Smooth muscle cell (in vitro differentiated cells): ENCODE data around the gene PLAGL2. TPM values are rescaled to one million over a fixed set of nuclear protein-coding genes. Genes with fewer than 3 reads are reported as not detected.
"Not testable (repeated sequence)": the region's sequence is repeated elsewhere in the genome, so short reads cannot be mapped to it uniquely, and the experiment has no call there.

Experiments used
- DNase-seq: peaks from one replicate; lab custom pipeline; 2025; ENCODE audit not compliant: unreplicated experiment; lab: John Stamatoyannopoulos, UW
- H2AFZ ChIP-seq: fragments of 200-600 bp; sonication (generic); 2 replicates; pipeline ENCODE4 v1.6.0; 2016; ENCODE audit warnings: antibody characterized with exemption, low read depth, mild to moderate bottlenecking
- H3F3A ChIP-seq: fragments of 200-600 bp; sonication (generic); 2 replicates; pipeline ENCODE4 v1.6.0; 2017; ENCODE audit warnings: antibody characterized with exemption, low read depth
- H3K27ac ChIP-seq: fragments of 200-600 bp; sonication (generic); 2 replicates; pipeline ENCODE4 v1.5.1; 2016; ENCODE audit warnings: low read depth, mild to moderate bottlenecking
- H3K27me3 ChIP-seq: fragments of 200-600 bp; sonication (generic); 2 replicates; pipeline ENCODE4 v1.6.1; 2016; ENCODE audit warnings: low read depth, mild to moderate bottlenecking
- H3K36me3 ChIP-seq: fragments of 200-600 bp; sonication (generic); 2 replicates; pipeline ENCODE4 v1.5.1; 2016; ENCODE audit warnings: low read depth
- H3K4me1 ChIP-seq: fragments of 200-600 bp; sonication (generic); 2 replicates; pipeline ENCODE4 v1.5.1; 2016; ENCODE audit warnings: low read depth
- H3K4me2 ChIP-seq: fragments of 200-600 bp; sonication (generic); 2 replicates; pipeline ENCODE4 v1.6.0; 2016; ENCODE audit warnings: mild to moderate bottlenecking
- H3K4me3 ChIP-seq: fragments of 200-600 bp; sonication (generic); 2 replicates; pipeline ENCODE4 v1.5.1; 2016; ENCODE audit warnings: mild to moderate bottlenecking
- H3K79me2 ChIP-seq: fragments of 200-600 bp; sonication (generic); 2 replicates; pipeline ENCODE4 v1.6.0; 2016; ENCODE audit warnings: low read depth, mild to moderate bottlenecking
- H3K9ac ChIP-seq: fragments of 200-600 bp; sonication (generic); 2 replicates; pipeline ENCODE4 v1.6.0; 2016; ENCODE audit warnings: low read depth
- H3K9me3 ChIP-seq: fragments of 200-600 bp; sonication (generic); replicated peaks from 2 replicates; pipeline ENCODE4 v1.5.1; 2016; ENCODE audit warnings: low read depth
- H4K20me1 ChIP-seq: fragments of 200-600 bp; sonication (generic); 2 replicates; pipeline ENCODE4 v1.6.0; 2016; ENCODE audit warnings: low read depth
- WGBS: methylation state at CpG from one replicate; pipeline ENCODE4 v1.1.7; 2016; ENCODE audit warnings: low lambda C conversion rate; 5-methylcytosine and 5-hydroxymethylcytosine counted together
- polyA plus RNA-seq: library from polyadenylated mRNA; unstranded; fragments of >200 nt; fragmentation: Nextera tagmentation; extraction: Ambion mirVana; gene quantifications from 2 replicates; pipeline ENCODE4 v1.2.1, GENCODE V29; 2016
- total RNA-seq: library from RNA; depleted of rRNA; stranded (reverse); fragments of >200 nt; gene quantifications from 2 replicates; pipeline ENCODE4 v1.2.3, GENCODE V29; 2014
- TF ChIP-seq, protein P1 (sequence below): fragments of 200-600 bp; sonication (generic); IDR thresholded peaks from 2 replicates; pipeline ENCODE4 v1.5.1; 2017; ENCODE audit warnings: borderline replicate concordance, mild to moderate bottlenecking, antibody characterized with exemption; ENCODE audit not compliant: insufficient read depth, poor library complexity, severe bottlenecking

The PLAGL2 gene
- total and polyA plus RNA-seq, 2 experiments from 2014 or later, result 10.4 to 18.7 TPM

DNA sequence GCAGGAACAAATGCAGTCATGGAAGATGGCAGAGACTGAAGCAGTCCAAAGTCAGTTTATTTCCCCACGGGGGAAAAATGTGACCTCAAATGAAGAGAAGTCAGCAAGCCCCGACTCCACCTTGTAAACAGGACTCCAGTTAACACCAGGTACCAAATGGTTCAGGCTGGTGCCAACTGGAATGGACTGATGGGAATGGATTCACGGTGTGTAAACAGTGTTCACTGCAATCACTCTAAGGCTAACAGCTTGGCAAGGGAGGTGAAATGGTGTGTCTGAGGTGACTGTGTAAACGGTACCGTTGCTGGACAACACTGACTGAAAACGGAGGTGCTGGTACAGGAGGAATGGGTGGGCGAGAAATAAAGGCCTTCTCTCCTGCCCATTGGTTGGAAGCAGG is 12.0 kb downstream of the PLAGL2 start:
- Histone ChIP-seq H3K4me1 (peaks cover 3% of the 10 kb centered on the region), H3K27ac (no peak overlapping the region), H3K79me2 (peaks cover 17% of the 10 kb centered on the region), H2AFZ (no peak overlapping the region), H3K9me3 (no peaks in the 10 kb centered on the region), H3K4me2 (no peak overlapping the region), H3K27me3 (no peaks in the 10 kb centered on the region), H4K20me1 (peaks cover 43% of the 10 kb centered on the region), H3F3A (peaks cover 30% of the 10 kb centered on the region), H3K4me3 (no peak overlapping the region), H3K9ac (no peak overlapping the region), H3K36me3 (peaks cover 9% of the 10 kb centered on the region)
- 95% methylated on average over 7 of the region's 7 CpGs for WGBS
- DNase-seq, result no peak
- TF ChIP-seq, protein P1, sequence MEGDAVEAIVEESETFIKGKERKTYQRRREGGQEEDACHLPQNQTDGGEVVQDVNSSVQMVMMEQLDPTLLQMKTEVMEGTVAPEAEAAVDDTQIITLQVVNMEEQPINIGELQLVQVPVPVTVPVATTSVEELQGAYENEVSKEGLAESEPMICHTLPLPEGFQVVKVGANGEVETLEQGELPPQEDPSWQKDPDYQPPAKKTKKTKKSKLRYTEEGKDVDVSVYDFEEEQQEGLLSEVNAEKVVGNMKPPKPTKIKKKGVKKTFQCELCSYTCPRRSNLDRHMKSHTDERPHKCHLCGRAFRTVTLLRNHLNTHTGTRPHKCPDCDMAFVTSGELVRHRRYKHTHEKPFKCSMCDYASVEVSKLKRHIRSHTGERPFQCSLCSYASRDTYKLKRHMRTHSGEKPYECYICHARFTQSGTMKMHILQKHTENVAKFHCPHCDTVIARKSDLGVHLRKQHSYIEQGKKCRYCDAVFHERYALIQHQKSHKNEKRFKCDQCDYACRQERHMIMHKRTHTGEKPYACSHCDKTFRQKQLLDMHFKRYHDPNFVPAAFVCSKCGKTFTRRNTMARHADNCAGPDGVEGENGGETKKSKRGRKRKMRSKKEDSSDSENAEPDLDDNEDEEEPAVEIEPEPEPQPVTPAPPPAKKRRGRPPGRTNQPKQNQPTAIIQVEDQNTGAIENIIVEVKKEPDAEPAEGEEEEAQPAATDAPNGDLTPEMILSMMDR, result no peak

DNA sequence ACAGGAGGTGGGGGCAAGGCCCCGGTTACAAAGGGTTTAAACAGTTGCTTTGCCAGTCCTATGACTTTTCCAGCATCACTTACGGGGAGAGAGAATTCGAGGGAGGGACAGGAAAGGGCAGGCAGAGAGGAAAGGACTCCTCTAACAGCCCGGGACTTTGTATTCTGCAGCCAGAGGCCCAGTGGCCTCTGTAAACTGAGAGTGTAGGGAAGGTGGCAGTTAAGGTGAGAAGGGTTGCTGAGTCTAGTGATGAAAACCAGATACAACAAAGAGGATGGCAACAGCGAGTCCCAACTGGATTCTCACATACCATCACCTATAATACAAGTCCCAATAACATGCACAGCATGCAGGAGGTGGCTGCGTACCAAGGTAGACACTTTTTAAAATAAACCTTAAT is 13.5 kb downstream of the PLAGL2 start:
- H3K4me2 ChIP-seq, result no peak overlapping the region
- H3K36me3 ChIP-seq, result peaks cover 6% of the 10 kb centered on the region
- no peaks in the 10 kb centered on the region for H3K27me3 ChIP-seq
- H3K4me1 ChIP-seq, result peaks cover 12% of the 10 kb centered on the region
- TF ChIP-seq, protein P1, result no peak
- H4K20me1 ChIP-seq, result peaks cover 29% of the 10 kb centered on the region
- no peaks in the 10 kb centered on the region for H3K9me3 ChIP-seq
- WGBS, result 72% methylated on average over 6 of the region's 6 CpGs
- H3F3A ChIP-seq, result peaks cover 40% of the 10 kb centered on the region
- no peak overlapping the region for H3K4me3 ChIP-seq
- no peak overlapping the region for H3K9ac ChIP-seq
- H2AFZ ChIP-seq, result no peak overlapping the region
- peaks cover 12% of the 10 kb centered on the region for H3K79me2 ChIP-seq
- DNase-seq, result no peak
- H3K27ac ChIP-seq, result peak overlapping the region; percentile 74

DNA sequence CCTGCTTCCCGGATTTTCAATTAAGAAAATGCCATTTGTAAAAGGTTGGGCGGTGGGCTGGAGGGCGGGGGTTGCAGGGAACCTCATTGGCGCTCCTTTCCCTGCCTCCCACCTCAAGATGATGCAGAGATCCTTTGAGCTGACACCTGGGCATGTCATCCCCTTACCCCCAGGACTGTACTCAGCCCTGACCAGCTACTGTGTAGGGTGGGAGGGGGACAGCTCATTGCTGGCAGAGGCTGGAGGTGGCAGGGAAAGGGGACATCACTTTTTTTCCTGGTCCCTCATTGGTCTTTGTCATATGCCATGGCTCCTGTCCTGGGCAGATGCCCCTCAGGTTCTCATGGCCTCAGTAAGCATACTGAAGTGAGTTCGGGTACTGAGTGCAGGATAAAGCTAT is 14.2 kb downstream of the PLAGL2 start:
- not testable (repeated sequence) for H3K79me2 ChIP-seq, H3K27me3 ChIP-seq
- 96% methylated on average over 5 of the region's 5 CpGs for WGBS

DNA sequence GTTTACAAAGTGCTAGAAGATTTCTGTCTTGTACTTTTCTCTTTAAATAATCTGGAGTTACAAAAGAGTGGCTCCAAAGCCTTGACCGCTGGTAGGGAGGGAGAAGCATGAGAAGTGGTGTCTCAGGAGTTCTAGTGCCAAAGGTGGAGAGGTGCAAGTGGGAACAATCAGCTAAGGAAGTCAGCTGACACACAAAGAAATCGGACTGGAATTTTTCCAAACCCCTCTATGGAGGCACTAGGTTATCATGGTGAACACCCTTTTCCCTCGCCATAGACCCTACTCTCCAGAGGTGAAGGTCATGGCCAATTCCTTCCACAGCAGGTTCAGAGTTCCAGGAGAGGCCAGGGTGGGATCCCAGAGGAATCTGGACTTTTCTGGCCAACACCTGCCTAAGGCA is 14.8 kb downstream of the PLAGL2 start:
- Histone ChIP-seq H3K27ac (peak overlapping the region; percentile 74), H2AFZ (no peak overlapping the region), H3K27me3 (no peaks in the 10 kb centered on the region), H3K79me2 (peaks cover 10% of the 10 kb centered on the region), H3K4me1 (peaks cover 13% of the 10 kb centered on the region), H4K20me1 (peaks cover 16% of the 10 kb centered on the region), H3K9me3 (no peaks in the 10 kb centered on the region), H3K9ac (no peak overlapping the region), H3F3A (peaks cover 42% of the 10 kb centered on the region), H3K4me2 (no peak overlapping the region), H3K4me3 (no peak overlapping the region), H3K36me3 (peaks cover 6% of the 10 kb centered on the region)
- 96% methylated on average over 3 of the region's 3 CpGs for whole genome bisulfite sequencing
- no peak for DNase-seq
- TF ChIP-seq, protein P1, result no peak

More for the DNA sequence above, 14.2 kb downstream of the PLAGL2 start:
- H4K20me1 ChIP-seq, result peaks cover 22% of the 10 kb centered on the region
- H3K4me2 ChIP-seq, H3K36me3 ChIP-seq, H3K4me3 ChIP-seq, H3K9ac ChIP-seq, H2AFZ ChIP-seq, DNase-seq, H3K9me3 ChIP-seq: not testable (repeated sequence)
- H3K4me1 ChIP-seq, result peaks cover 13% of the 10 kb centered on the region
- H3K27ac ChIP-seq, result peak overlapping the region; percentile 74
- H3F3A ChIP-seq, result peaks cover 42% of the 10 kb centered on the region
